Left colon (tissue), 2 donors: Measurements from ENCODE around the gene SOCS7. TPM values are rescaled to one million over a fixed set of nuclear protein-coding genes. Genes with fewer than 3 reads are reported as not detected.

Source experiments
- ATAC-seq: fragments of 200-7000 bp; cut with Tn5 transposase; one replicate; pipeline ENCODE4 v1.9.1; 2020; ENCODE audit warnings: mild to moderate bottlenecking, moderate library complexity
- DNase-seq, 2 donors: peaks; one replicate each; pipeline ENCODE4 v3.0.0-alpha.2; 2020
- intact Hi-C, 2 donors: fragments of 100-400 bp; cut with DNase I in 1 of 2; cut with micrococcal nuclease in 1 of 2; formaldehyde crosslinking; loops; one replicate each; pipeline versions ENCODE4 v1.11.2 to v1.14.0; 2022; cut with DNase I, micrococcal nuclease
- total RNA-seq, 2 donors: library from RNA; stranded (reverse); fragmentation: NEBNext Ultra II Directional; extraction: Animal tissue kit (Norgen Biotek cat#: 25700); gene quantifications; one replicate each; pipeline ENCODE4 v1.2.1, GENCODE V29; 2021
- donor health status: DM: no; HTN: no; CAD: no.
- donor health status: DM: yes; HTN: yes; CAD: no.

The SOCS7 gene
- total RNA-seq, 2 donors from 2014 or later = 11.3 to 12.6 TPM

GRCh38 chr17:38416840-38417209, 65.2 kb downstream of the SOCS7 start:
- DNase-seq = no peak
- ATAC-seq = no peak
- intact Hi-C loops = loop anchor here in 1 of 2 donors (5.0 kb wide), 1 partner anchor 70 kb away; no protein-coding TSS in a partner anchor

DNA sequence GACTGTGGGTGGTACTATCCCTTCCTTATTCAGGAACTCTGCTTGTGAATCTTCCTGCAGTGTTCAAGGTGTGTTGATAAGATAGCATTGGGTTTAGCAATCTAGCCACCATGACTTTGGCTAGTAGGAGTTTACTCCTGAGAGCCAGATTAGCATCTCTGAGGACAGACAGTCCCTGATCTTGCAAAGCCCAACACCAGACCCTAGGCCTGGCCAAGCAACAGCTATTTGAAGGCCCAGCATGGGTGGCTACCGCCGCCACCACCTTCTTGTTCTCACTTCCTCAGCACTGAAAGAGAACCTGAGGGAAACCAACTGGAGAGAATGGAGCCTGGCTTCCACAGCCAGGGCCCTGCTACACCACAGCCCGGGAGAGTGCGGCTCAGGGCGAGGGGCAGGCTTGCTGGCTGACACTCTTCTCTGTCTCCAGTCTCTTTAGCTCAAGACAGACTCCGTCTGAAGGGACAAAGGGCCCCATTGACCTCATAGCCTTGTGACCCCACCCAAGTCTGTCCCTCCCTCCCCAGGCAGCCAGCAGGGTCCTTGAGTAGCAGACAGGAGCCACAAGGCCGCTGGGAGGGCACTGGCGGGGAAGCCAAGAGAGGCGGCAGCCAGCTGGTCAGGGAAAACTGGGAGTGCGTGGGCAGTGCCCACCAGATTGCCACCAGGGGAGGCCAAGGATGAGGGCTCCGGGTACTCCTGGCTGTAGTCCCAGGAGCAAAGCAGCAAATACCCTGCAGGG, 65.7 kb downstream of the SOCS7 start:
- ATAC-seq (no peak), DNase-seq (no peak)
- intact Hi-C loops = loop anchor here in 1 of 2 donors (5.0 kb wide), 1 partner anchor 70 kb away; no protein-coding TSS in a partner anchor

- ATAC-seq = no peak
- no peak for DNase-seq
- intact Hi-C loops = loop anchor here in 1 of 2 donors (5.0 kb wide), 1 partner anchor 71 kb away; no protein-coding TSS in a partner anchor
Observed at GRCh38 chr17:38418062-38418692, 66.5 kb downstream of the SOCS7 start.

- no peak for DNase-seq
- intact Hi-C loops = loop anchor here in 1 of 2 donors (5.0 kb wide), 1 partner anchor 72 kb away; no protein-coding TSS in a partner anchor
- no peak for ATAC-seq
Observed at GRCh38 chr17:38418693-38419507, 67.3 kb downstream of the SOCS7 start.

- ATAC-seq (no peak), DNase-seq (no peak)
- intact Hi-C loops = loop anchor here in 1 of 2 donors (5.0 kb wide), 1 partner anchor 72 kb away; no protein-coding TSS in a partner anchor
Observed at GRCh38 chr17:38419508-38419981, 67.9 kb downstream of the SOCS7 start.

GRCh38 chr17:38420518-38420917, 68.9 kb downstream of the SOCS7 start:
- intact Hi-C loops = no loop called here
- ATAC-seq = no peak

GRCh38 chr17:38421171-38421841, 69.7 kb downstream of the SOCS7 start:
- intact Hi-C loops = no loop called here
- no peak for ATAC-seq

More at GRCh38 chr17:38420518-38420917, 68.9 kb downstream of the SOCS7 start:
- DNase-seq = no peak

GRCh38 chr17:38421871-38422827, 70.5 kb downstream of the SOCS7 start:
- intact Hi-C loops = no loop called here
- no peak for DNase-seq
- ATAC-seq = no peak

More at GRCh38 chr17:38421171-38421841, 69.7 kb downstream of the SOCS7 start:
- no peak for DNase-seq

GRCh38 chr17:38424297-38424972, 72.8 kb downstream of the SOCS7 start:
- ATAC-seq = peak; percentile 52
- DNase-seq = peak in 1 of 2 donors; percentile 49
- intact Hi-C loops = no loop called here

DNA sequence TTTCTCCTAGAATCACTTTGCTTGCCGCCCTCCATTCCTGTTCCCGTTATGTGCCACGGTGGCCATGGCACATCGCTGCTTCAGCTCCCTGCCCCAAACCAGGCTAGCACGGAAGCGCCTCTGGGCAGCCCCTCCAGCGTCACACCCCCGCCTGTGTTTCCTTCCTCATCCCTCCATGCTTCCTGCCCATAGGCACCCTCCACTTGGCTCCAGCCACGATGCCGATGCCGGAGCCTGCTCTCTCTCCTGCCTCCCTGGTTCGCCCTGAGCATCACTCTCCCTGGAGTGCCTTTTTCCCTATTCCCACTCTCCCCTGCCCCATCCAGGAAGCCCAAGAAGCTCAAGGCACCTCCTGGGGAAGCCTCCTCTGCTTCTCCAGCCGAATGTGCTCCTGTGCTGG, 73.4 kb downstream of the SOCS7 start:
- no peak for DNase-seq
- intact Hi-C loops = no loop called here
- ATAC-seq = no peak

DNA sequence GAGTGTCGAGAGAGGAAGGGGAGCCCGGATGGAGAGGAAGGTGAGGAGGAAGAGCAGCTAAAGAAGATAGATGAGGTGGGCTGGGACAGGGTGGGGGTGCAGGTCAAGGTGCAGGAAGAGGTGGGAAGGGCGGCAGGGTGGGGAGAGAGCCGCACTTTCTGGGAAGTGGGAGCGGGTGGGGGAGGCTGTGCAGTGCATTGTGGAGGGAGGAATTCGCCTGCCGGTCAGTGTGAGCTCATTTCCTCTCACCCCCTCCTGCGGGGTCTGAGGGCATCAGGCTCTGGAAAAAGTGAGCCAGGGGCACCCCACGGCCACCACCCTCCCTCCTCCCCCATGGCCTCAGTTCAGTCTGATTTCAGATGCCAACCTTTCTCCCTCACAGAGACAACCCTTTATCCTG, 74.1 kb downstream of the SOCS7 start:
- DNase-seq = no peak
- no peak for ATAC-seq
- intact Hi-C loops = no loop called here

DNA sequence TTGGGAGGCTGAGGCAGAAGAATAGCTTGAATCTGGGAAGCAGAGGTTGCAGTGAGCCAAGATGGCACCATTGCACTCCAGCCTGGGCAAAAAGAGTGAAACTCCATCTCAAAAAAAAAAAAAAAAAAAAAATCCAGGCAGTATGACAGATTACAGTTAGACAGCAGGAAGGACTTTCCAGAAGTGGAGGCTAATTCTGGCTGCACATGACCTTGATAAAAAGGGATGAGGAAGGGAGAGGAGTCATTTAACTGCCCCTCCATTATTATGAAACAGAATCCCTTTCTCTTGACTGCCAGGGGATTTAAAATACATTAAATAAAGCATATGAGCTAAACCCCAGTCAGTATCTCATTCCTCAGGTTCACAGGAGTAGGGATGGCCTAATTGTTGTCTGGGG, 74.8 kb downstream of the SOCS7 start:
- no peak for ATAC-seq
- no peak for DNase-seq
- intact Hi-C loops = no loop called here

- DNase-seq = no peak
- intact Hi-C loops = no loop called here
- no peak for ATAC-seq
Observed at GRCh38 chr17:38427160-38427949, 75.7 kb downstream of the SOCS7 start.

GRCh38 chr17:38428112-38428642, 76.5 kb downstream of the SOCS7 start, which contains the start of gene ARHGAP23:
Gene ARHGAP23, plus strand, starts transcription at chr17:38428464. Its CDS starts 22 bp downstream, at chr17:38428486.
- intact Hi-C loops = no loop called here
- DNase-seq (peak; percentile 50 to 62), ATAC-seq (peak; percentile 53)

DNA sequence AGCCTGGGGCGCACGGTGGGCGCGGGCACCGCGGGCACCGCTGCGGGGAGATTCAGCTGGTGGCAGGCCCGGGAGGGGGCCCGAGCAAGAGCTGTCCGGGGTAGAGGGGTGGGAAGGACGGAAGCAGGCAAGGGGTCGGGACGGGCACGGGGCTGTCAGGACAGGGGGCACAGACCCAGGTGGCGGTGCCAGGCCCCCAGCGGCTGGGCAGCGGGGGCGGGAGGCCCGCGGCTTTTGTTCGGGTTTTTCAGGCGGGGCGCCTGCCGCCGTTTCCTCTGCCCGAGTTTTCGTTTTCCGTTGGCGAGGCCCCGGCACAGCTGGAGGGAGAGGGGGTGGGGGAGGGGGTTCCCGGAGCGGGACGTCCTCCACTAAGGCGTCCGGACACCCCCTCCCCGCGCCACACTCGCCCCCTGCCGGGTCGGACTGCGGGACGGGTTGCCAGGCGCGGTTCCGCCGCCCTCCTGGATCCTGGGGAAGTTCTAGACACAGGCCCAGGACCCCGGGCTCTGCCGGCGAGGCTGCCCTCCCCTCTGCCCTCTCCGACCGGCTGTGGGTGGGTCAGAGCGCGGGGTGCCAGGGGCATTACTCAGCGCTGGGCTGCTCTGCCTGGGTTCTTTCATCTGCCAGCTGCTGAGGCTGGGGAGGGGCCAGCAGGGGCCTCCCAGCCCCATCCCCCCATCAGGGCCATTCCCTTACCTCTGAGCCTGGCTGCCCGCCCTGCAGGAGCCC, 77.2 kb downstream of the SOCS7 start:
- intact Hi-C loops = no loop called here
- ATAC-seq (peak; percentile 40), DNase-seq (peak in 1 of 2 donors; percentile 55)
